ENCODE measurements around the gene BFAR. TPM values are rescaled to one million over a fixed set of nuclear protein-coding genes. Genes with fewer than 3 reads are reported as not detected.
"Not testable (repeated sequence)": the region's sequence is repeated elsewhere in the genome, so short reads cannot be mapped to it uniquely, and the experiment has no call there.

BFAR gene
- total and polyA plus RNA-seq, 4 donors, result 21.9 to 40.2 (median 36.9) TPM

DNA sequence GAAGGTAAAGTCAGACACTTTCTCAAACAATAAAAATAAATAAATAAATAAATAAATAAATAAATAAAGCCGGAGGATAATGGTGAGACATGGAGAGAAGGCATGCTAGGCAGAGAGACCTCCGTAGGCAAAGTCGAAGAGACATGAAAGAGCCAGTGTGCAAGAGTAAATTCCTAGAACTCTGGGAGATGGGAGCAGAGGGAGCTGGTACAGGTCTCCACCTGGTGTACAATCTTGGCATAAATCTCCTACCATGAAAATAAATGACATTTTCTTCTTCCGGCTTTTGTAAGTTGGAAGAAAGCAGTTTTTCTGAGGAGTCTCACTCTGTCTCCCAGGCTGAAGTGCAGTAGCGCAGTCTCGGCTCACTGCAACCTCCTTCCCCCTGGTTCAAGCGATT lies 69.1 kb downstream of the BFAR start:
- H3K27me3 ChIP-seq (ENCODE audit: control insufficient read depth in 1 of 2, insufficient read depth in 2 of 2, low read length in 1 of 2); ATAC-seq (ENCODE audit: low FRiP score); intact Hi-C loops (cut with DNase I); H3K27ac ChIP-seq (ENCODE audit: low read depth in 1 of 2, low read length in 2 of 2); DNase-seq; H3K36me3 ChIP-seq (ENCODE audit: control insufficient read depth in 1 of 2, insufficient read depth in 2 of 2, low read length in 1 of 2); H3K4me1 ChIP-seq (ENCODE audit: control insufficient read depth in 1 of 2, insufficient read depth in 2 of 2, low read length in 2 of 2); H3K9me3 ChIP-seq (ENCODE audit: control insufficient read depth, low read length); H3K4me3 ChIP-seq (ENCODE audit: low read length in 2 of 2): not testable (repeated sequence)
- 59 to 63% methylated on average over 1 to 2 of the region's 7 CpGs for WGBS, 2 donors

DNA sequence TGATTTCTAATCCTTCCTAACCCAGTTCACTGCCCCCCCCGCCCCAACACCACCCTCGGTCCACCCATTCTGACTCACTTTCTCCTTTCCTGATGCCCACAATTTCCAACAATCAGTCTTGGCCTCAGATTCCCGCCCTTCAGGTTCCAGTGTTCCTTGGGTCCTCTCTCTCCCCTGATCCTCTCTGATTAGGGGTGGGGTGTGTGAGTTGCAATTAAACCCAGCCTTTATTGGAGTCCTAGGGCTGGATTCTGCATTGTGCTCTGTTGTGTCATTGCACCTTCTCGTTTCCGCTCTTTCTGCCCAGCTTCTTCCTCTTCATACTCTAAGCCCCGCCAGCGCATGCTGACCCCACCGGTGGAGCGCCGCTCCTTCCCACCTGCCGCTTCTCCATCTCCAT lies 69.9 kb downstream of the BFAR start:
- H3K4me3 ChIP-seq (ENCODE audit: low read length in 2 of 2); intact Hi-C loops (cut with DNase I); ATAC-seq (ENCODE audit: low FRiP score); H3K4me1 ChIP-seq (ENCODE audit: control insufficient read depth in 1 of 2, insufficient read depth in 2 of 2, low read length in 2 of 2); DNase-seq; H3K36me3 ChIP-seq (ENCODE audit: control insufficient read depth in 1 of 2, insufficient read depth in 2 of 2, low read length in 1 of 2); H3K27ac ChIP-seq (ENCODE audit: low read depth in 1 of 2, low read length in 2 of 2); H3K27me3 ChIP-seq (ENCODE audit: control insufficient read depth in 1 of 2, insufficient read depth in 2 of 2, low read length in 1 of 2); H3K9me3 ChIP-seq (ENCODE audit: control insufficient read depth, low read length): not testable (repeated sequence)
- WGBS, 2 donors, result no CpG with 5 or more reads among the region's 11 CpGs

DNA sequence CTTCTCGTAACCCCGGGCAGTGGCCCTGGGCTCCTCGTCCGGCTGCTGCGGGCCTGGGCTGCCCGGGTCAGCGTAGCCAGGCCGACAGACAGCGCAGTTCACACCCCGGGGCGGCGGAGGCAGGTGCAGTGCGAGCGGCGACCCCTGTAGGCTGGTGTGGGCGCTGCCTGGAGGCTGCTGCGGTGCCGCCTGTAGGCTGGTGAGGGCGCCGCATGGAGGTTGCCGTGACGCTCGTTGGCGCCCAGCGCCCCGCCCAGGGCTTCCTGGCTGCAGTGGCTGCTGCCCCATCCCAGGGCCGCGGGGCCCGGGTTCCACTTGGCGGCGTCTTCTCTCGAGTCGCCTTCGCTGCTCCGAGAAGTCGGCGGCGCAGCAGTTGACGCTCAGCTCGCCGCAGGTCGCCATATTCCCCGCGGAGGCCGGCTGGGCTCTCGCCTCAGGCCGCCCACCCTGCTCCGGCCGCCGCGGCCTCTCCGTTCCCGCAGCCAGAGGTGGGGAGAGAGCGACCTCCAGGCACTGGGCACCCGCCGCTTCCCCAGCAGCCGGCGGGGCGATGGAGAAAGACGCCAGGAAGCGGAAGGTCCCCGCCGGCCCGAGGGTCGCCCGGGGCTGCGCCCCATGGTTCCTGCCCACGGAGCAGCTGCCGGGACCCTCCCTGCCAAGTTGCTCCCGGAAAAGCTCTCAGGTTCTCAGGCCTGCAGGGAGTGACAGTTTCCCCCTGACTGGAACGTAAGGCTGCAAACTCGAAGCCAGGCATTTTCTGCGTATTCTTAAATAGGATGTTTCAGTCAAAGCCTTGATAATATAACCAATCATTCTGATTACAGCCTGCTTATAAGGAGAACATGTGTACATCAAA lies 70.6 kb downstream of the BFAR start, which contains the start of gene NPIPA3:
Gene NPIPA3 (plus strand): TSS at position 256 of the 856 bp plus-strand sequence. CDS start 5,533 bp downstream, outside the sequence.
- H3K4me1 ChIP-seq (ENCODE audit: control insufficient read depth in 1 of 2, insufficient read depth in 2 of 2, low read length in 2 of 2); H3K36me3 ChIP-seq (ENCODE audit: control insufficient read depth in 1 of 2, insufficient read depth in 2 of 2, low read length in 1 of 2); intact Hi-C loops (cut with DNase I); H3K27me3 ChIP-seq (ENCODE audit: control insufficient read depth in 1 of 2, insufficient read depth in 2 of 2, low read length in 1 of 2); H3K4me3 ChIP-seq (ENCODE audit: low read length in 2 of 2); H3K9me3 ChIP-seq (ENCODE audit: control insufficient read depth, low read length); H3K27ac ChIP-seq (ENCODE audit: low read depth in 1 of 2, low read length in 2 of 2); DNase-seq: not testable (repeated sequence)
- no CpG with 5 or more reads among the region's 73 CpGs for WGBS, 2 donors
- ATAC-seq (ENCODE audit: low FRiP score), result peak; percentile 89

Other genes starting within 250 kb of the BFAR start
- 10 to 100 TPM; 25.0 to 32.2 TPM for gene PARN, start 2.7 kb upstream of the BFAR start, total RNA-seq
- 10 to 100 TPM in 1 of 2 donors, 1 to 10 TPM in 1; 8.1 to 18.9 TPM for gene PARN, start 2.7 kb upstream of the BFAR start, polyA plus RNA-seq
- not detected for gene PLA2G10, start 61.4 kb downstream of the BFAR start, total RNA-seq
- gene PLA2G10, start 61.4 kb downstream of the BFAR start, polyA plus RNA-seq, result not detected
- 1 to 10 TPM; 5.4 to 8.0 TPM for gene NPIPA3, start 70.5 kb downstream of the BFAR start, total RNA-seq
- gene NPIPA3, start 70.5 kb downstream of the BFAR start, polyA plus RNA-seq, result 10 to 100 TPM in 1 of 2 donors, 1 to 10 TPM in 1; 1.6 to 13.0 TPM
- gene NPIPA2, start 109.6 kb downstream of the BFAR start, total RNA-seq, result 10 to 100 TPM in 1 of 2 donors, 1 to 10 TPM in 1; 7.3 to 12.7 TPM
- gene NPIPA2, start 109.6 kb downstream of the BFAR start, polyA plus RNA-seq, result 1 to 10 TPM; 1.6 to 3.0 TPM
- gene NOMO1, start 200.8 kb downstream of the BFAR start, total RNA-seq, result 10 to 100 TPM; 56.2 to 73.6 TPM
- gene NOMO1, start 200.8 kb downstream of the BFAR start, polyA plus RNA-seq, result 10 to 100 TPM; 25.8 to 33.8 TPM